ENCODE measurements around the gene GABARAPL1.
"Not testable (repeated sequence)": the region's sequence is repeated elsewhere in the genome, so short reads cannot be mapped to it uniquely, and the experiment has no call there.

The GABARAPL1 gene

DNA sequence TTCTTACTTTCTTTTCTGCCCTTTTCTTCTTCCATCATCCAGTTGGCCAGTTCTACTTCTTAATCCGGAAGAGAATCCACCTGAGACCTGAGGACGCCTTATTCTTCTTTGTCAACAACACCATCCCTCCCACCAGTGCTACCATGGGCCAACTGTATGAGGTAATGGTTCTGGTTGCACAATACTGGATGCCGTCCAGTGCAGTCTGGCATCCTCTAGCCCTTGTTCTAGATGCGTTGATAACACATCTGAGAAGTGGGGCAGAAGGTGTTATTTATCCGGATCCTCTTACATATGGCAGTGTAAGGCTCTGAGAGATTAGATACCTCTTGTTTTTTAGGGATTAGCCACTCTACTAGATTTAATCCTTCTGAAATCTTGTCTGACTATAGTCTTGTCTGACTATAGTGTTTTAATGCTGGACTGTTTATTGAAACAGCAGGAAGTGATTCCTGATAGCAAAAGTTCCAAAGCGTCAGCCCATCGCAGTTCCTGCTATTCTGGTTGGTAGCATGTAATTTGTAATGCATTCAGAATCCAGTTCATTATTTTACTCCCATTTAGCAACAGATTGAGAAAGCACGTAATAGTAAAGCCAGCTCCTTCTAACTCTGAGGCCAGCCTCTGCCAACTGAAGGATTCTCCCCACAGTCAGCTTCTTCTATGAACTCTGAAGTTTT, 7.9 kb downstream of the GABARAPL1 start:
- H3K79me2 ChIP-seq (ENCODE audit: insufficient read depth, low read length) = no peaks in the 10 kb centered on the region
- TF ChIP-seq EZH2phosphoT487 (conservative IDR thresholded peaks at IDR 0.05; ENCODE audit: low read length) (no peak), CTCF (IDR thresholded peaks at IDR 0.05; ENCODE audit: insufficient read depth, low read length, poor library complexity, severe bottlenecking) (no peak)
- no peaks in the 10 kb centered on the region for H3K9me2 ChIP-seq (replicated peaks; ENCODE audit: insufficient read depth, low read length)
- H3F3A ChIP-seq (ENCODE audit: insufficient read depth) = no peaks in the 10 kb centered on the region
- H3K4me2 ChIP-seq (ENCODE audit: low read depth, low read length, poor library complexity, severe bottlenecking) = no peak overlapping the region
- no peaks in the 10 kb centered on the region for H3K9me3 ChIP-seq (ENCODE audit: insufficient read depth, low read length)
- no peak overlapping the region for H2AFZ ChIP-seq (ENCODE audit: low read depth, low read length, severe bottlenecking)
- no peak overlapping the region for H3K9ac ChIP-seq (ENCODE audit: low read length)
- no peaks in the 10 kb centered on the region for H3K27me3 ChIP-seq (ENCODE audit: low read length)
- no peak overlapping the region for H3K27ac ChIP-seq (ENCODE audit: low read depth, low read length)
- no peak overlapping the region for H3K4me3 ChIP-seq (ENCODE audit: insufficient read depth, low read length, poor library complexity, severe bottlenecking)
- no peaks in the 10 kb centered on the region for H3K36me3 ChIP-seq (ENCODE audit: low read length)
- no peaks in the 10 kb centered on the region for H4K20me1 ChIP-seq (ENCODE audit: low read depth, low read length)

GRCh38 chr12:10221846-10222245, 9.2 kb downstream of the GABARAPL1 start:
- Histone ChIP-seq H3K4me3 (ENCODE audit: insufficient read depth, low read length, poor library complexity, severe bottlenecking) (no peak overlapping the region), H3K36me3 (ENCODE audit: low read length) (no peaks in the 10 kb centered on the region), H3K27me3 (ENCODE audit: low read length) (no peaks in the 10 kb centered on the region), H3K79me2 (ENCODE audit: insufficient read depth, low read length) (no peaks in the 10 kb centered on the region), H2AFZ (ENCODE audit: low read depth, low read length, severe bottlenecking) (no peak overlapping the region), H3K4me2 (ENCODE audit: low read depth, low read length, poor library complexity, severe bottlenecking) (no peak overlapping the region), H3K9me3 (ENCODE audit: insufficient read depth, low read length) (no peaks in the 10 kb centered on the region), H3K9ac (ENCODE audit: low read length) (no peak overlapping the region), H3K9me2 (replicated peaks; ENCODE audit: insufficient read depth, low read length) (no peaks in the 10 kb centered on the region), H4K20me1 (ENCODE audit: low read depth, low read length) (no peaks in the 10 kb centered on the region), H3K27ac (ENCODE audit: low read depth, low read length) (no peak overlapping the region), H3F3A (ENCODE audit: insufficient read depth) (no peaks in the 10 kb centered on the region)
- TF ChIP-seq CTCF (IDR thresholded peaks at IDR 0.05; ENCODE audit: insufficient read depth, low read length, poor library complexity, severe bottlenecking) = no peak
- TF ChIP-seq EZH2phosphoT487 (conservative IDR thresholded peaks at IDR 0.05; ENCODE audit: low read length) = no peak

DNA sequence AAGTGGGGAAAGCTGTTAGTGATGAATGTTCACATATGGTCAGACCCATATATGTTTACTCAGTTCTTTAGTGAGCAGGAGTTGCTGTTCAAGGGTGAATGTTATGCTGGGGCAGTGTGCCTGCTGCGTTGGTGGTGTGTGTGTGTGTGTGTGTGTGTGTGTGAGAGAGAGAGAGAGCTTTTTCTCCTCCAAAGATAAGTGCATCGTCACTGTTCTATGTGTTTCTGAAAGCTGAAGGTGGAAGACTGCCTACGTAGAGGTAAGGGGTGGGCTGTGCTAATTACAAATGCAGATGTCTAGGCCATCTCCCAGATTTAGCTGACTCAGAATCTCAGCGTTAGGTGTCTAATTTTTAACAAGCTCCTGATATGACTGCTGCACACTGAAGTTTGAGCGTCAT, 10.5 kb downstream of the GABARAPL1 start:
- H2AFZ ChIP-seq (ENCODE audit: low read depth, low read length, severe bottlenecking) = no peak overlapping the region
- no peak overlapping the region for H3K4me3 ChIP-seq (ENCODE audit: insufficient read depth, low read length, poor library complexity, severe bottlenecking)
- TF ChIP-seq EZH2phosphoT487 (conservative IDR thresholded peaks at IDR 0.05; ENCODE audit: low read length) (no peak), CTCF (IDR thresholded peaks at IDR 0.05; ENCODE audit: insufficient read depth, low read length, poor library complexity, severe bottlenecking) (no peak)
- no peak overlapping the region for H3K4me2 ChIP-seq (ENCODE audit: low read depth, low read length, poor library complexity, severe bottlenecking)
- H3F3A ChIP-seq (ENCODE audit: insufficient read depth) = no peaks in the 10 kb centered on the region
- no peak overlapping the region for H3K9ac ChIP-seq (ENCODE audit: low read length)
- H3K27me3 ChIP-seq (ENCODE audit: low read length) = no peaks in the 10 kb centered on the region
- H4K20me1 ChIP-seq (ENCODE audit: low read depth, low read length) = no peaks in the 10 kb centered on the region
- no peaks in the 10 kb centered on the region for H3K36me3 ChIP-seq (ENCODE audit: low read length)
- no peaks in the 10 kb centered on the region for H3K9me2 ChIP-seq (replicated peaks; ENCODE audit: insufficient read depth, low read length)
- H3K27ac ChIP-seq (ENCODE audit: low read depth, low read length) = no peak overlapping the region
- no peaks in the 10 kb centered on the region for H3K79me2 ChIP-seq (ENCODE audit: insufficient read depth, low read length)
- no peaks in the 10 kb centered on the region for H3K9me3 ChIP-seq (ENCODE audit: insufficient read depth, low read length)

- H3K79me2 ChIP-seq (ENCODE audit: insufficient read depth, low read length); H3K4me3 ChIP-seq (ENCODE audit: insufficient read depth, low read length, poor library complexity, severe bottlenecking); H4K20me1 ChIP-seq (ENCODE audit: low read depth, low read length); H2AFZ ChIP-seq (ENCODE audit: low read depth, low read length, severe bottlenecking); H3K4me2 ChIP-seq (ENCODE audit: low read depth, low read length, poor library complexity, severe bottlenecking); H3F3A ChIP-seq (ENCODE audit: insufficient read depth); H3K9me3 ChIP-seq (ENCODE audit: insufficient read depth, low read length); H3K27me3 ChIP-seq (ENCODE audit: low read length); H3K36me3 ChIP-seq (ENCODE audit: low read length); H3K9ac ChIP-seq (ENCODE audit: low read length); H3K9me2 ChIP-seq (replicated peaks; ENCODE audit: insufficient read depth, low read length); H3K27ac ChIP-seq (ENCODE audit: low read depth, low read length): not testable (repeated sequence)
These were observed 12.7 kb downstream of the GABARAPL1 start for GRCh38 chr12:10225426-10225825.
